ENCODE results near the gene SYT7.

DNA sequence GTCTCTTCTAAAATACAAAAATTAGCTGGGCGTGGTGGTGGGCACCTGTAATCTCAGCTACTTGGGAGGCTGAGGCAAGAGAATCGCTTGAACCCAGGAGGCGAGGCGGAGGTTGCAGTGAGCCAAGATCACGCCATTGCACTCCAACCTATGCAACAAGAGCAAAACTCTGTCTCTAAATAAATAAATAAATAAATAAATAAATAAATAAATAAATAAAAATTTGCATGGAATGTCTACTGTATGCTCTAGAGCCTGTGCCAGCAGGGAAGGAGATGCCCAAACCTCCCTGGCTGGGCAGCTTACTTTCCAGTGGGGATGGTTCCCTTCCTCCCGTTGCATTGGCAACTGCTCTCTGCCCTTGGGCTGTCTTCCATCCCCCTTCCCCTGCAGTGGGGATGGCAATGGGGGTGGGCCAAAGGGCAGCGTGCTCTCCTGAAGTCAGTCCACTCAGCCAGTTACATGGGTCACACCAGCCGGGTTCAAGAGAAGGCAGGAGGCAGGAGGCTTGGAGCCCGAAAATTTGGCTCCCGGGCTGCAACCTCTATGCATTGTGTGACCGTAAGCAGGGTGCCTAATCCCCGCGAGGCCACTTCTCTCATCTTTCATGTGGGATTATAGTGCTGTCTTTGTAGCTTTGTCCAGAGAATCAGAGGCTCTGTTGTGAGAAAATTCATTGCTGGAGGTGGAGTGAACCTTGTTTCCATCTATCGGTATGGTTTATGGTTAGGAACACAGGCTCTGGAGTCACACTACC, 73.7 kb downstream of the SYT7 start:
- TF ChIP-seq, protein P1, sequence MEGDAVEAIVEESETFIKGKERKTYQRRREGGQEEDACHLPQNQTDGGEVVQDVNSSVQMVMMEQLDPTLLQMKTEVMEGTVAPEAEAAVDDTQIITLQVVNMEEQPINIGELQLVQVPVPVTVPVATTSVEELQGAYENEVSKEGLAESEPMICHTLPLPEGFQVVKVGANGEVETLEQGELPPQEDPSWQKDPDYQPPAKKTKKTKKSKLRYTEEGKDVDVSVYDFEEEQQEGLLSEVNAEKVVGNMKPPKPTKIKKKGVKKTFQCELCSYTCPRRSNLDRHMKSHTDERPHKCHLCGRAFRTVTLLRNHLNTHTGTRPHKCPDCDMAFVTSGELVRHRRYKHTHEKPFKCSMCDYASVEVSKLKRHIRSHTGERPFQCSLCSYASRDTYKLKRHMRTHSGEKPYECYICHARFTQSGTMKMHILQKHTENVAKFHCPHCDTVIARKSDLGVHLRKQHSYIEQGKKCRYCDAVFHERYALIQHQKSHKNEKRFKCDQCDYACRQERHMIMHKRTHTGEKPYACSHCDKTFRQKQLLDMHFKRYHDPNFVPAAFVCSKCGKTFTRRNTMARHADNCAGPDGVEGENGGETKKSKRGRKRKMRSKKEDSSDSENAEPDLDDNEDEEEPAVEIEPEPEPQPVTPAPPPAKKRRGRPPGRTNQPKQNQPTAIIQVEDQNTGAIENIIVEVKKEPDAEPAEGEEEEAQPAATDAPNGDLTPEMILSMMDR (IDR thresholded peaks at IDR 0.05), result no peak
- no peak for TF ChIP-seq POLR2A (IDR thresholded peaks at IDR 0.05)
- no peak for TF ChIP-seq POLR2AphosphoS5 (IDR thresholded peaks at IDR 0.05; ENCODE audit: insufficient read depth in 1 of 2, low read depth in 1 of 2)
